ENCODE measurements around the gene CFAP45.
A peak's percentile ranks its signal among the peaks of the same experiment; 100 is the strongest.

CFAP45 gene

GRCh38 chr1:159877695-159878444, 22.1 kb downstream of the CFAP45 start:
- no peak for DNase-seq (ENCODE audit: low spot score)

DNA sequence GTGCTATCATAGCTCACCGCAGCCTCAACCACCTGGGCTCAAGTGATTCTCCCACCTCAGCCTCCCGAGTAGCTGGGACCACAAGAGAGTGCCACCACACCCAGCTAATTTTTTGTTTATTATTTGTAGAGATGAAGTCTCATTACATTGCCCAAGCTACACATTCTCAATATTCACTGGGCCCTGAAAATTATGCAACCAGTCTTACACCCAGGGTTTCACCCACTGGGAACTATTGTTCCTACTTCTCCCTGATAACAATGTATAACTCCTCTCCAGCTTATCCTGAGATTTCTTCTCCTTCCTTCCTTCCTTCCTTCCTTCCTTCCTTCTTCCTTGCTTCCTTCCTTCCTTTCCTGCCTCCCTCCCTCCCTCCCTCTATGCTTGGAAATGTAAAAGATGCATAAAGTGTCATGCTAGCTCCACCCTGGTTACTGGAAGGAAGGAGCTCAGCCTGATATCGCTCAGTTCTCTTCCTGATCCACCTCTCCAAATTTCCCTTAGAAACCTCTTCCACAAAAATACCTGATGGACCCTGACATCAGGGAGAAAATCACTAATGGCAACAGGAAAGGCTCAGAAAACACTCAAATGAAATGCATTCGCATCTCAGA, 26.3 kb downstream of the CFAP45 start:
- DNase-seq (ENCODE audit: low spot score): no peak

DNA sequence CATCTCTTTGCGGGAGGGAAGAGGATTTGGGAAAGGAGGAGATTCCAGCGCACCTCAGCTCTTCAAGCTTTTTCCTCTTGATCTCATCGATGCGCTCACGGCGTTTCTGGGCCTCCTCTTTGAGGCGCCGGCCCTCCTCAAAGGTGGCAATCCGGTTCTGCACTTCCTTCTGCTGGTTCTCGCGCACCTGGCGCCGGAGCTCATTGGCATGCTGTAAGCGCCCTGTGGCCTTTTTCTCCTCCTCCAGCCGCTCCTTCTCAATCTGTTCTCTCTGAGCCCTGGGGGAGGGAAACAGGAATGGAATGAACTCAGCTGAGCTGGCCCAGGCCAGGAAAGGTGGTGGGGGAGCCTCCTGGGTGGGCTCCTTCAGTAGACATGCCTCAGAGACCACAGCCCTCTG, 27.1 kb downstream of the CFAP45 start:
- no peak for DNase-seq (ENCODE audit: low spot score)

DNA sequence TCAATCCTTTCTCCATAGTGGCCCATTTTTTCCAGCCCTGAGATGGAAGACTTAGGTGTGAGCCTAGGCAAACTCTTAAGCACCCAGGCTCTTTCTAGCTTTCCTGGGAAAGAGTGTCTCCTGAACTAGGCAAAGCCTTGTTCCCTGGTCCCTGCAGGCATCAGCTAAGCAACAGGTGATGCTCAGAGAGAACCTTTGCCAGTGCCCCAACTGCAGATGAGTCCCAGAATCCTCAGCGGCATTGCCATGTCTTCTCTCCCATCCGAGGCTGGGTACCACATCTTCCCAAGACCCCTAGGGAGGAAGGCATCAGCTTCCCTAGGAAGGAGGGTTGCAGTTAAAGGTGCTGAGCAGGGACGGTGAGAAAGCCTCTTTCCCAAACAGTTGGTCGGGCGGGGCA, 29.3 kb downstream of the CFAP45 start:
- DNase-seq (ENCODE audit: low spot score): no peak

- DNase-seq (ENCODE audit: low spot score): no peak
These were observed 30.4 kb downstream of the CFAP45 start for GRCh38 chr1:159869607-159870006.

GRCh38 chr1:159869173-159869572, 30.8 kb downstream of the CFAP45 start:
- peak; percentile 56 for DNase-seq (ENCODE audit: low spot score)

DNA sequence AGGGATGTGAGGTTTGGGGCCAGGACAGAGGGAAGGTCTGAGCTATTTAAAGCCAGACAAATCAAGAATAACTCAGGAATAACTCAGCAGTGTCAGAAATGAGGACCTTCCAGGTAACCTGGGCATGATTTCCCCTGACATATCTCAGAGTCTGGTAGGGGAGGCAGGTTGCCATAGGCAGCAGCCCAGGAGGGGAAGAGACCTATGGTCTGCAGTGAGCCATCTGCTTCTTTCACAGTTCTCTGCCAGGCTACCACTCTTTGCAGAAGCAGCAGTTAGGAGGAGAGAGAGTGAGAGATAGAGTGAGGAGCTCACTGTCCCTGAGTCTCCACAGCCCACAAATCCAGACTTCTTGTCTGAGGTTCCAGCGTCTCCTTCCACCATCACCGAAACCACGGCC, 31.2 kb downstream of the CFAP45 start:
- no peak for DNase-seq (ENCODE audit: low spot score)

DNA sequence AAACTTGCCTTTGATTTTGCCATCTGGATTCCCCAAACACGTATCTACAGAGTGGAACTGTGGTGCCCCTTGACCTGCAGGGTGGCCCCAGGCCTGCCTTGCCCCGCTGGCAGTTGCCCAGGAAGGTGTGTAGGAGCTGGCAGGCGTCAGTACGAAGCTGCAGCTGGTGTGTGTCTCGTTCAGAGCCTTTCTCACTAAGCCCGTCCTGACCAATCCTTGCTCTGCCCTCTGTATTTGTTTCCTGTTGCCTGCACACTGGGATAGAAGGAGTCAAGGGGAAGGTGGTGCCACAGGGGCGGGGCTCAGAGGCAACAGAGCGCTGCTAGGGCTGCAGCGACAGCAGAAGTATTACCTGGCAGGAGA, 32.3 kb downstream of the CFAP45 start:
- DNase-seq (ENCODE audit: low spot score): no peak

GRCh38 chr1:159866905-159867663, 32.9 kb downstream of the CFAP45 start:
- DNase-seq (ENCODE audit: low spot score): no peak

- no peak for DNase-seq (ENCODE audit: low spot score)
These were observed 33.9 kb downstream of the CFAP45 start for GRCh38 chr1:159866066-159866465.

DNA sequence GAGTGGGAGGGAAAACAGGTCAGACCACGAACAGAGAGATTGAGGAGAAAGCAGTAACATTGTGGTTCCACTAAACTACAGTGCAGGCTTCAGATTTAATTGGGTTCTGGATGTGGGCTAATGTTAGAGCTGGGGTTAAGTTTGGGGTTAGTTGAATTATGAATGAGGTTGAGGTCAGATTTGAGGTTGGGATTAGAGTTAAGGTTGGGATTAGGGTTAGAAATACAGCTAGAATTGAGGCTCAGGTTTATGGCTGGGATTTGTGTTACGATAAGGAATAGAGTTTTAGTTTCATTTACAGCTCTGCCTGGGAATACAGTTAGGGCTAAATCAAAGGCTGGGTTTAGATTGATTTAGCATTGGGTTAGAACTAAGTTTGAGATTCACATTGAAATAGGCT, 35.7 kb downstream of the CFAP45 start:
- DNase-seq (ENCODE audit: low spot score): no peak

- no peak for DNase-seq (ENCODE audit: low spot score)
These were observed 37.4 kb downstream of the CFAP45 start, which contains the start of gene VSIG8 for GRCh38 chr1:159862557-159862956. Gene VSIG8 (minus strand): TSS chr1:159862657. CDS start chr1:159862521, 136 bp downstream.

DNA sequence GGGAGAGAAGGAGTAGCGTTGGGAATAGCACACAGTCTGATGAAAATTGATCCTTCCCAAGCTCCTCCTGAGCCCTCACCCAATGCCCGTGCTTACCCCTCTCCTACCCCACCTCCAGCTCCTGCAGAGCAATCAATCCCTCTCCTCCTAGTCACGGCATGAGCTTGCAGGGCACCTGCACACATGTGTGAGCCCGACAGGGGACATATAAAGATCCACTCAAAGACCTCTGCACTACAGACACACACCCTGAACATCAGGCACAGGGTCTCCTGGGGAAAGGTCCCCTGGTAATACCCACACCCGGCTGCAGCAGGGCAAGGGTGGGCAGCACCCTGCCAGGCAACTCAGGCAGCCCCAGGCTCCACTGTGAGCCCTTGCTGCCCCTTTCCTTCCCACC, 37.9 kb downstream of the CFAP45 start:
- DNase-seq (ENCODE audit: low spot score): no peak

DNA sequence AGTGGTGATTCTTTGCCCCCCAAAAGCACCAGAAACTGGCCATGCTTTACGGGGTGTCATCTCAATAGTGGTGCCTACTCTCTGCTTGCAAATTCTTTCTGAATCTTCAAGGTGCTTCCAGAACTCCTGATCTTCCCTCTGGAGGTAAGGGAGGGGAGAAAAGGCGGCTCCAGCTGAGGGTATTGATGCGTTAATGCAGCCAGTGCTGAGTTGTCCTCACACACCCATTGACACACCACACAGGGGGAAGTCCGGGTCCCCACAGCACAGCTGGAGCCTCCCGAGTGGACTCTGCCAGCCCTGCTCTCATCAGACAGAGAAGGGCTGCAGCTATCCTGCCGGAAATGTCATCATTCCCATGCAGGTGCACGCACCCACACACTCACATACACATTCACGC, 38.7 kb downstream of the CFAP45 start:
- peak; percentile 35 for DNase-seq (ENCODE audit: low spot score)

DNA sequence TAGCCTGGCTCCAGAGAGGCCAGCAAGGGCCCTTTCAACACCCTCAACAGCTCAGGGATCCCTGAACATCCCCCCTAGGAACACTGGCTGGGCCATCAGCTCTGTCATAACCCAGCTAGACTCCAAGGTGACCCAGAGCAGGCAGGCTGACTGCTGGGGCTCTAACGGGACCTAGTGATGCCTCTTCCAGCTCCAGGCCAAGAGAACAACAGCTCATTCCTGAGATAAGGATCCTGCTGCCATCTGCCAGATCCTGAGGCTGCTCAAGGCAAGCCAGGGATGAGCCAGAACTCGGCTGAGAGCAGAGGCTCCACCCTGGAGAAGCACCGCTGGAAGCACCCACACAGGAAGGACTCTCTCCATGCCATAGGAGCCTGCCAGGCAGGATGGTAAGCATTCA, 39.5 kb downstream of the CFAP45 start:
- DNase-seq (ENCODE audit: low spot score): peak; percentile 62

GRCh38 chr1:159859767-159860322, 40.1 kb downstream of the CFAP45 start:
- DNase-seq (ENCODE audit: low spot score): no peak

GRCh38 chr1:159857889-159858288, 42.1 kb downstream of the CFAP45 start:
- no peak for DNase-seq (ENCODE audit: low spot score)

GRCh38 chr1:159856576-159856975, 43.4 kb downstream of the CFAP45 start:
- DNase-seq (ENCODE audit: low spot score): no peak

- DNase-seq (ENCODE audit: low spot score): no peak
These were observed 44.3 kb downstream of the CFAP45 start for GRCh38 chr1:159855709-159856108.

GRCh38 chr1:159854693-159855192, 45.2 kb downstream of the CFAP45 start:
- DNase-seq (ENCODE audit: low spot score): peak; percentile 94

GRCh38 chr1:159854116-159854692, 45.8 kb downstream of the CFAP45 start:
- DNase-seq (ENCODE audit: low spot score): peak; percentile 83

DNA sequence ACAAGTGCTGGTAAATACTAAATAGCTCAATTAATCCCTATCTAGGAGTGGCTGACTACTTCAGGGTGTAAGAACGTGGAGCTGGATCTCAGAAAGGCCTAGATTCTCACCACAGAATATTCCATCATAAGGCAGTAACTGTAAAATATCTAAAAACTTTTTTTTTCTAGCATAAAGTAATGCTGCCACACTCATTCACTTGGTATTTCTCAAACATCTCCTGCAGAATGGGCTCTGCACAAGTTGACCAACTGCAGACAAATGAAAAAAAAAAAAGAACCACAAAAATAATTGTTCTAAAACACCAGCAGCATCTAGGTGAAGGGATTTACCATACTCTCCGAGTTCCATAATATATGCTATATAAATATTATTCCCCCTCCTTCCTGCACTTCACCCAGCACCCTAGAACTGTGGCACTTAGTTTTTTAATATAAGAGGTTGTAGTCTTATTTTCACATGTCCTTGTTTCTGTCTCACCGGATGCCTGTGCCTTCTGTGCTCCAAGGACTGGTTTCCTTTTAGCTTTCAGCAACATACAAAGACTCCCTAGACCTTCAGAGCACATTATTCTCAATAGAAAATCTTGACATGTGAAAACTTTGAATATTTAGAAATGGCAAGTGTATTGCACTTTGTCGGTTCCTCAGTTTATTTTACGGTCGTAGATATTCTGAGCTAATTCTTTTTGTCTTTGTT, 46.4 kb downstream of the CFAP45 start:
- DNase-seq (ENCODE audit: low spot score): peak; percentile 29
